Endodermal cell (in vitro differentiated cells): ENCODE measurements around the gene TMEM150C. TPM values are rescaled to one million over a fixed set of nuclear protein-coding genes. Genes with fewer than 3 reads are reported as not detected.
A peak's percentile ranks its signal among the peaks of the same experiment; 100 is the strongest.

Experiments used
- DNase-seq: peaks from one replicate; pipeline ENCODE4 v3.0.0-alpha.2; 2017
- H3K27ac ChIP-seq: 2 replicates; pipeline ENCODE4 v1.5.1; 2013; ENCODE audit warnings: mild to moderate bottlenecking, low read depth, low read length, moderate library complexity
- H3K27me3 ChIP-seq: 2 replicates; pipeline ENCODE4 v1.6.1; 2013; ENCODE audit warnings: mild to moderate bottlenecking, low read length, moderate library complexity; ENCODE audit not compliant: insufficient read depth, control insufficient read depth, poor library complexity, severe bottlenecking
- H3K36me3 ChIP-seq: 2 replicates; pipeline ENCODE4 v1.7.0; 2013; ENCODE audit warnings: mild to moderate bottlenecking, low read length, moderate library complexity; ENCODE audit not compliant: control insufficient read depth, insufficient read depth
- H3K4me1 ChIP-seq: one replicate; pipeline ENCODE4 v1.7.0; 2013; ENCODE audit warnings: low read length; ENCODE audit not compliant: control insufficient read depth, insufficient read depth
- H3K4me3 ChIP-seq: 2 replicates; pipeline ENCODE4 v1.5.1; 2013; ENCODE audit warnings: mild to moderate bottlenecking, low read length, moderate library complexity
- H3K9ac ChIP-seq: 2 replicates; pipeline ENCODE4 v1.6.1; 2013; ENCODE audit warnings: mild to moderate bottlenecking, low read length, moderate library complexity; ENCODE audit not compliant: poor library complexity, severe bottlenecking; ENCODE audit errors: extremely low read depth
- H3K9me3 ChIP-seq: 2 replicates; pipeline ENCODE4 v1.6.1; 2013; ENCODE audit warnings: mild to moderate bottlenecking, low read length, moderate library complexity; ENCODE audit not compliant: control insufficient read depth
- H3K27ac Mint-ChIP-seq: 2 replicates; pipeline ENCODE4 v1.8.0; 2020; ENCODE audit warnings: mixed read lengths
- H3K27me3 Mint-ChIP-seq: 2 replicates; pipeline ENCODE4 v1.8.0; 2021; ENCODE audit warnings: mild to moderate bottlenecking, mixed read lengths; ENCODE audit not compliant: insufficient read depth
- H3K36me3 Mint-ChIP-seq: 2 replicates; pipeline ENCODE4 v1.8.0; 2020; ENCODE audit warnings: low read depth, mixed read lengths
- H3K4me1 Mint-ChIP-seq: 2 replicates; pipeline ENCODE4 v1.8.0; 2020; ENCODE audit warnings: mixed read lengths
- H3K4me3 Mint-ChIP-seq: 2 replicates; pipeline ENCODE4 v1.8.0; 2020; ENCODE audit warnings: mild to moderate bottlenecking, moderate library complexity, mixed read lengths
- H3K9me3 Mint-ChIP-seq: 2 replicates; pipeline ENCODE4 v1.8.0; 2020; ENCODE audit warnings: mild to moderate bottlenecking, mixed read lengths
- CTCF ChIP-seq: fragments of 200-600 bp; sonication (generic); conservative IDR thresholded peaks from 2 replicates; pipeline ENCODE4 v1.5.0; 2021; ENCODE audit warnings: antibody characterized with exemption, mild to moderate bottlenecking
- WGBS, 2 experiments: methylation state at CpG; one replicate each; pipeline versions ENCODE4 v1.1.5 to v1.1.7; 2013; ENCODE audit warnings: missing lambda C conversion rate in 2 of 2, mixed read lengths in 1 of 2; ENCODE audit not compliant: insufficient coverage in 1 of 2, insufficient read length in 1 of 2; 5-methylcytosine and 5-hydroxymethylcytosine counted together
- total RNA-seq, 2 donors: library from RNA; stranded (reverse); fragmentation: NEBNext Ultra II Directional in 1 of 2; extraction: Animal tissue kit (Norgen Biotek cat#: 25700) in 1 of 2; gene quantifications; 2 replicates in 1 of 2; 3 replicates in 1 of 2; pipeline ENCODE4 v1.2.1, GENCODE V29; 2021

Gene TMEM150C
- total RNA-seq, 2 donors from 2014 or later, result 29.3 to 32.8 TPM

DNA sequence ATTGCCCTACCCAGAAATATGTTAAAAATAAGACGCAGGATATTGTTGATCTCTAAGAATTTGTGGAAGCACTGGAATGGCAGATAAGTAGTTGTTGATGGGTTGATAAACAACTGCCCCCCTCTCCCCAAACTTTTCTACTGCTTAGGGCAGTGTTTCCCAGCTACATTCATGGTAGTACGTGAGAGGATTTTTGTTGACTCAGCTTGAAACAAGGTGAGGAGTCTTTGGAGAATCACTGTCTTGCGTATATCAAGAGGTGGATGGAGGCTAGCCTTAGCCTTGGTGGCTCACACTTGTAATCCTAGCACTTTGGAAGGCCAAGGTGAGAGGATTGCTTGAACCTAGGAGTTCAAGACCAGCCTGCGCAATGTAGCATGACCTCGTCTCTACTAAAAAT, 125.7 kb downstream of the TMEM150C start:
- no peaks in the 10 kb centered on the region for H3K9me3 ChIP-seq
- Mint-ChIP-seq H3K9me3 (no peaks in the 10 kb centered on the region), H3K27ac (peak overlapping the region; percentile 41), H3K4me3 (no peak overlapping the region), H3K4me1 (peaks cover 37% of the 10 kb centered on the region), H3K27me3 (no peaks in the 10 kb centered on the region), H3K36me3 (peaks cover 40% of the 10 kb centered on the region)
- DNase-seq, result no peak
- 84 to 93% methylated on average over 4 to 5 of the region's 5 CpGs for WGBS, 2 experiments
- no peak overlapping the region for H3K9ac ChIP-seq
- H3K27me3 ChIP-seq, result no peaks in the 10 kb centered on the region
- no peak overlapping the region for H3K4me3 ChIP-seq
- TF ChIP-seq CTCF, result no peak
- H3K36me3 ChIP-seq, result peaks cover 33% of the 10 kb centered on the region
- H3K4me1 ChIP-seq, result peaks cover 4% of the 10 kb centered on the region
- no peak overlapping the region for H3K27ac ChIP-seq

- peaks cover 37% of the 10 kb centered on the region for H3K36me3 Mint-ChIP-seq
- H3K4me3 Mint-ChIP-seq, result no peak overlapping the region
- Histone ChIP-seq H3K9me3 (no peaks in the 10 kb centered on the region), H3K27ac (no peak overlapping the region), H3K9ac (no peak overlapping the region), H3K4me3 (no peak overlapping the region), H3K4me1 (no peaks in the 10 kb centered on the region), H3K27me3 (no peaks in the 10 kb centered on the region), H3K36me3 (peaks cover 33% of the 10 kb centered on the region)
- peaks cover 33% of the 10 kb centered on the region for H3K4me1 Mint-ChIP-seq
- no peaks in the 10 kb centered on the region for H3K9me3 Mint-ChIP-seq
- 89 to 96% methylated on average over 6 to 7 of the region's 7 CpGs for WGBS, 2 experiments
- H3K27ac Mint-ChIP-seq, result no peak overlapping the region
- no peak for TF ChIP-seq CTCF
- DNase-seq, result no peak
- no peaks in the 10 kb centered on the region for H3K27me3 Mint-ChIP-seq
Observed at GRCh38 chr4:82434949-82435348, 126.8 kb downstream of the TMEM150C start.

GRCh38 chr4:82433791-82434190, 128.0 kb downstream of the TMEM150C start:
- Histone ChIP-seq H3K9ac (no peak overlapping the region), H3K27me3 (no peaks in the 10 kb centered on the region), H3K4me3 (peak overlapping the region; percentile 91), H3K36me3 (peaks cover 26% of the 10 kb centered on the region), H3K9me3 (no peaks in the 10 kb centered on the region), H3K4me1 (no peaks in the 10 kb centered on the region), H3K27ac (no peak overlapping the region)
- 67 to 76% methylated on average over 1 to 2 of the region's 2 CpGs for WGBS, 2 experiments
- TF ChIP-seq CTCF, result no peak
- DNase-seq, result no peak
- no peak overlapping the region for H3K4me3 Mint-ChIP-seq
- no peaks in the 10 kb centered on the region for H3K27me3 Mint-ChIP-seq
- H3K27ac Mint-ChIP-seq, result no peak overlapping the region
- H3K9me3 Mint-ChIP-seq, result no peaks in the 10 kb centered on the region
- H3K4me1 Mint-ChIP-seq, result peaks cover 28% of the 10 kb centered on the region
- H3K36me3 Mint-ChIP-seq, result peaks cover 40% of the 10 kb centered on the region

Other genes starting within 250 kb of the TMEM150C start
- gene HNRNPD, start 188.0 kb downstream of the TMEM150C start, total RNA-seq, result 100 to 1,000 TPM; 462 to 562 TPM
- 100 to 1,000 TPM; 368 to 383 TPM for gene HNRNPDL, start 131.5 kb downstream of the TMEM150C start, total RNA-seq
- gene ENOPH1, start 131.4 kb downstream of the TMEM150C start, total RNA-seq, result 10 to 100 TPM; 47.1 to 57.3 TPM
- 1 to 10 TPM; 3.2 to 5.2 TPM for gene SCD5, start 236.8 kb upstream of the TMEM150C start, total RNA-seq